GM18858 (cell line): ENCODE results near the gene ELP4.

Experiments
- ATAC-seq: cut with Tn5 transposase; IDR thresholded peaks from one replicate; pipeline ENCODE4 v1.9.1; 2021; ENCODE audit not compliant: unreplicated experiment

ELP4 gene

GRCh38 chr11:31798057-31798553 lies 288.5 kb downstream of the ELP4 start:
- no peak for ATAC-seq

DNA sequence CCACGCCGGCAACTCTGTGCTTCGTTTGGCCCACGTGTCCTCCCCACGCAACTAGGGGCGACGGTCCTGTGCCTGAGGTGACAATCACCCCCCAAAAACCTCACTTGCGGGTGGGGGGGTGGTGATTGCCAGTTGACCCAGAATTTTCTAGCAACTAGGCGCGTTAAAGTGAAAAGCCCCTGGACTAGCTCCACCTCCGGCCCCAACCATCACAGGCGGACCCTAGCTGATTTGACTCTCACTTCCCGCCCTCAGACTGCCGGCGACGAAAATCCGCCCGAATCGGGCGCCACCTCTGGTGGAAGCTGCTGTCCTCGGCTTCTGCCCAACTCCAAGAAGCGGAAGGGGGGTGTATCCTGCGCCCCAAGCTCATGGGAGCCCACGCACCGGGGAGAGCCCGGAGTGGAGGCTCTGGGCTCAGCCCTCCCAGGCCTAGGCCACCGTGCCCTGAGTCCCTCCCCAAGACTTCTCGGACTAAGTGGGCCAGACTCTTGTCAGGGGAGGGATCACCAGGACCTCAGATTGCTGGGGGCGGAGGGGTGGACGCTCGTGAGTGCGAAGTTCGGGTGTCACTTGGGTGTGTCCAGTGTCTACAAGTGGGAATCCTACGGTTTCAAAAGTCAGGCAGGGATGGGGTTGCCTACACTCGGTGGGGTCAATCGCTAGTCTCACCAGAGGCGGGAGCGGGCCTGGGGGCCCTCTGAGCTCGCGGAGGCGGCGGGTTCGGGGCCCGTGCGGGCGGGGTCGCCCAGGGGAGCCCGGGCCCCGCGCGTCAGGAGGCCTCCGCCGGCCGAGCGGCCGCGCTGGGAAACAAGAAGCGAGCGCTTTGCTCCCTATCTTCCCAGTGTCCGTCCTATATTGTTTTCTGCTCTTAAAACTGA lies 289.2 kb downstream of the ELP4 start:
- no peak for ATAC-seq

DNA sequence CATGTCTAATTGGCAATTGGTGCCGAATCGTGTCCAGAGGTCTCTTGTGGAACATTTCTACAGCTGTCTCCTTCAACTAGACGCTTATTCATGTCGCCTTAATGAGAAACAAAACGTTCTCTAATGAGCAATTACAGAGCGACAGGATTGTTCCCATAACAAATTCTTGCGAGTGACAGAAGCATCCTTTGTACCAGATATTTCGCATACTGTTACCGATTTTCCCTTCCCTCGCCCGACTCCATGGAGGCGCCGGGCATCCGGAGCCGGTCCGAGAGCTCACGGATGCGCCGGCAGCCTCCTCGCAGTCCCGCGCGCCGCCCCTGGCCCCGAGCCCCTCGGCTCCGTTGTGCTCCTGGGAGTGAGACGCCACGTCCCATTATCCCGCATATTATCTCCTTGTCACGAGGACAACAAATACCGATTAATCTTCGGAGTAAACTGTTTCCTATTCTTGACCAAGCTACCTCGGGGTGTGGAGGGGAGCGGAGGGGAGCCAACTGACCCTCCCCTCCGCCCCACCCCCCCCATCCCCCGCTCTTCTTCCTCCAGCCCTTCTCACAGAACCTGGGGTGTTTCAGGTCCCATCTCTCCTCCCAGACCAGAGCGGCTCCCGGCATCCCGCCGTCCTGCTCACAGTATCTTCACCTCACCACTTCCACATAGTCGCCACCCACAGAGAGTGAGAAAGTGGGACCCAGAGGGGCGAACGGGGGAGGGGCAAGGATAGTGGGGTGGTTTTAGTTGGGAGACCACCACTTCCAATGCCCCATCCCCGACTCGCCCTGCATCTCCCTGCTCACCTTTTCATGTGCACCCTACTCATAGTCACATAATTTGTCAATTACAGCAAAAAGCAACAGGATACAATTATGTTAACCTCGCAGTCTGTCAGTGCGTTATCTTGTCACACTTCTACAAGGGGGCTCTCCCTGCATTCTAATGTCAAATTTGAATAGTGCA lies 290.1 kb downstream of the ELP4 start:
- ATAC-seq, result no peak

- ATAC-seq, result no peak
These were observed 291.1 kb downstream of the ELP4 start for GRCh38 chr11:31800398-31801265.

- ATAC-seq, result no peak
These were observed 291.7 kb downstream of the ELP4 start for GRCh38 chr11:31801298-31801702.

DNA sequence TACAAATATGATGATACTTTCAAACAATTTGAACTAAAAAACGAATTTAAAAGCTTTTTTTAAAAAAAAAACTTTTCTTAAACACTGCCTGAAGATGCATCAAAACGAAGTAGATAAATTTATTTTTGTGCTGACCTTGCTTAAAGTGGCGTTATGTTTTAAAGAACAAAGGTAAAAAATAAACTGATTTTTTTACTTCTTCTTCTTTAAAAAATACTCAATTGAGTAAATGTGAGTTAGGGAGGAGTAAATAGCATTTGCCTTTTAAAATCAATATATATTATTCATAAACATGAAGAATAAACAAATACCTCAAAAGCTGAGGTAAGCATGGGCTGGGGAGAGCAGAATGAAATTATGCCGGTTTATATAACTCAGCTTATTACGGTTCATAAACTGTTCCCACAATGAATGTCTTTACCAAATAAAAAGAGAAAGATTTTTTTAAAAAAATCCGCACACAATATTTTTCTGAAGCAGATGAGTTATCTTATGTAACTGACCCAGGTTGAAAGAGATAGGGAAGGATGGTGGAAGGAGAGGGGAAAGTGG lies 292.5 kb downstream of the ELP4 start:
- no peak for ATAC-seq

DNA sequence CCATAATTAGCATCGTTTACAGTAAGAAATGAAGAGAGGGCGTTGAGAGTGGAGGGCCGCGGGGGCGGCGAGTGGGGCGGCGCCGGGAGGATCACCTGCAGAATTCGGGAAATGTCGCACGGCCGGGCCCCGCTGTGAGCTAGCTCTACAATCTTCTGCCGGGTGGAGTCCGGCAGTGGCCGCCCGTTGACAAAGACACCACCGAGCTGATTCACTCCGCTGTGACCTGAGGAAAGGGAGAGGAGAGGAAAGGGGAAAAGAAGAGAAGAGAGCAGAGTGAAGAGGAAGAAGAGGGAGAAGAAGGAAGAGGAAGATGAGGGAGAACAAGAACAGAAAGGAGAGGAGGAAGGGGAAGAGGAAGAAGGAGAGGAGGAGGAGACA lies 293.0 kb downstream of the ELP4 start:
- no peak for ATAC-seq

DNA sequence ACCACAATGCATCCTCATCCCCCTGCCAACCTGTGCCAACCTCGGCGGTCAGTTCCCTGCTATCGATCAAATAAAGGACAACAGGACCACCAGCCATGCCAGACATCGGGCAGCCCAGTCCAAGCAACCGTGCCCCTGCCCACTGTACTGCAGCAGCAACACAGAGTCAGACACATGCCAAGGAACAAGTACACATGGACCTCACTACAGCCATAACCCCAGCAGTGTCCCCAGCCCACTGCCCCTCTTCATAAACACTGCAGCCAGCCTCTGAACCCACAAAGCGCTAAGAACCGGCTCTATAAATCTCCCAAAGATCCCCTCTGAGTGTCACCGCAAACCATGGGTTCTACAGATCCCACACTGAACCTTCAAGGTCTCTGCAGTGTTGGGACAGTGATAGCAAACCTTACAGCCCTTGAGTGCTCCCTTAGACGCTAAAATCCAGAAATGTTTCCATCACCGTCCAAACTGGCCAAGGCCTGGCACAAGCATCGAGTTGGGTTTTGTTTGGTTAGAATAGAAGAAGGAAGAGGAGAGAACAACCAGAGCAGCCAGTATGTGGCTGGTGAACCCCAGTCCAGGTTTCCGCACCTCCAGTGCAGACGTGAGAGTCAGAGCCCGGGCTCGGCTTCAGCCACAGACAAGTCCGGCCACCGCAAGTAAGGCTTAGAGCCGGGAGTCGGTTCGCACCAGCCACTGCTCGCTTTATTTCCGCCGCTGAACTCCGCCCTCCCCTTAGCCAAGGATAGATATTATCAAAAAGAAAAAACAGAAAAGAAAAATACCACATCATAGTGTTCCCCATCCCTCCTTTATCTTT lies 293.6 kb downstream of the ELP4 start:
- no peak for ATAC-seq

DNA sequence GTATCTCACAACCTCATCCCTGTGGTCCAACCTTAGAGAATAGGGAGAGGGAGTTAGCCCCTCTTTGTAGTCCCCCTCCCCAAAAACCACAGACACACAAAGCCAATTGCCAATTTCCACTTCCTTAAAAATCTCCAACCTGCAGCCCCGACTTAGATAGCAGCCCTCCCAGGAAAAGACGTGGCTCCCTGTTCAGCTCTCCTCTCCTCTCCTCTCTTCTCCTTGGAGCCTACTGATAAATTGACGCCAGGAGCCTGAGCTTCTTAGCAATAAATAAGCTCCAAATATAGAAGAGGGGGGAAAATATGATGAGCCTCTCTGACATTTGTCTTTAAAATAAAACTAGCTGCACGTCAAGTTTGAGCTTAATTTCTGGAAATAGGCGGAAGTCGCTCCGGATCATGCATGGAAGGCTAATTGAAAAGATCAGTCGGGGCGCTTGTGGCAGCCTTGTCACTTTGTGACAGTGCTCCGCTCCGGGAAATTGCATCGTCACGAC lies 294.3 kb downstream of the ELP4 start:
- no peak for ATAC-seq

- ATAC-seq, result no peak
These were observed 294.9 kb downstream of the ELP4 start for GRCh38 chr11:31804312-31805036.

- ATAC-seq, result no peak
These were observed 295.6 kb downstream of the ELP4 start for GRCh38 chr11:31805037-31805628.

DNA sequence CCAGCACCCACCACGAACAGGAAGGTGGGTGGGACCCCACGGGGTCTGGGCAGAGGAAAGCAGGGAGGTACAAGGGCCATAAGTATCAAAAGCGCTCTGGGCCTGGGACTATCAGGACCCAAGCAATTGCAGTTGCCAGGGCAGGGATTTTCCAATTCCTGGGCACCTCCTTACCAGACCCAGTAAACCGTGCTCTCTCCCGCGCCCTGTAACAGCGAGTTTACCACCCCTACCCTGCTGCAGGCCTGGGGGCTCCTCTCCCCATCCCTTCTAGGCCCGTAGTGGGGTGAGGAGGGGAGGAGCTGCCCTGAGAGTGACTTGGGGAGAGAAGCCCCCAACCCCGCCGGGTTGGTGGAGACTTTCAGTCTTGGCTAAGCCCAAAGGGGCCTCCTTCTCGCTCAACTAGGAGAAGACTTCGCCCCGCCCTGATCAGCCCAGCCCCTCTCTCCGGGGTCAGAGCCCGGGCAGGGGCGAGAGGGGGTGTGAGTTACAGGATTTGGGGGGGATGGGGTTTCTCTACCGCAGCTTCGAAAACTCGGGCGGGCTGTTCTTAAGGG lies 296.1 kb downstream of the ELP4 start:
- ATAC-seq, result no peak

- no peak for ATAC-seq
These were observed 296.8 kb downstream of the ELP4 start for GRCh38 chr11:31806186-31806927.

DNA sequence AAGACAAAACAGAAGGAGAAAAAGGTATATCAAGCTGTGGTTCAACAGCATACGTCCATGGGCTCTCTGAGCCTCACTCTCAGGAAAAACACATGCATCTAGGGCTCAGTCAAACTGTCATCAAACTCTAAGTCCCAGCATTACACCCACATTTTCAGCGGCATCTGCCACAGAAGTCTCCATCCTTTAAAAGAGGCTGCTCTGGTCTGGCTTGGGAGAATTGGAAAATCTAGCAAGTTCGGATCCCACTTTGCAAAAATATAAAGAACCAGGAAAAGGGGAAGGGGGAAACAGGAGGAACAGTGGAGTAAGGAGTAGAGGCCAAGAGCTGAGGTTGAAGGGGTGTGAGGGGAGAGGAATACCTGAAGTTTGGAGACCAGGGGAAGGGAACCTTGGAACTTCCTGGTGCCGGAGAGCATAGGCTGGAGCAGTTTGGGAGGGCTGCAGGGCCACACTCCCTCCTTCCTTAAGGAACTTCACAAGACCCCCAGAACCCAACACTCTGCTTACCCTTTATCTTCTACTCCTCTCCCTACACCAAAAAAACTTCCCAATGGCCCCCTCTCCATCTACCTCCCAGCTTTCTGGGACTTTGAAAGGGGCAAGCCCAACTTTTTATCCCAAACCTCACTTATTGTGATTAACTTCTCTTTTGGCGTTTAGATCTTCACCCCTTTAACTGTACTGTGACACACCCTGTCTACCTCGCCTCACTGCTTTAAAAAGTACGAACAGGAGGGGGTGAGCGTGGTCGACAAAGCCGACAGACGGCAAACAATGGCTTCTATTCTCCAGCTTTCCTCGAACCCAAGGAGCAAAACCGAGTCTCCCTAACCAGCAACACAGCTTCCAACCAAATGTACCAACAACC lies 297.6 kb downstream of the ELP4 start:
- ATAC-seq, result no peak

- no peak for ATAC-seq
These were observed 298.5 kb downstream of the ELP4 start for GRCh38 chr11:31807799-31808667.
